HG02763 (cell line): ENCODE measurements around the gene SMAP1.
"Not testable (repeated sequence)": the region's sequence is repeated elsewhere in the genome, so short reads cannot be mapped to it uniquely, and the experiment has no call there.

Source experiments
- ATAC-seq: cut with Tn5 transposase; IDR thresholded peaks from one replicate; pipeline ENCODE4 v1.9.1; 2021; ENCODE audit warnings: mild to moderate bottlenecking, moderate library complexity; ENCODE audit not compliant: unreplicated experiment

SMAP1 gene

DNA sequence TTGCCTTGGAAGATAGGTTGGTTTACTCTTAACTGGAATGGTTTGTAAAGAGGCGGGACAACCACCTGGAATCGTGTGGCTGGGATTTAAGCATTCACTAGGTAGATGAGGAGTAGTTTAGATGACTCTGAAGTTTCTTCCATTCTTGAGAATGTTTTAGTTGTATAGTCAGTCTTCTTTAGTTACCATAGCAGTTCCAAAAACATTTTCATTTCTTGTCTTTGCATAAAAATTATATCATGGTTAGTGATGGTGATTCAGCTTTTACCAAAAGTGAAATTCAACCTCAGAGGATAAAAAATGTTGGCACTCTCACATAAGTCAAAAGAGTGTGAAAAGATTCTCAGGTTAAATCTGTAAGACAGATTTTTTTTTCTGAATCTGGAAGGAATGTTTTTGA is 70.3 kb downstream of the SMAP1 start:
- no peak for ATAC-seq

DNA sequence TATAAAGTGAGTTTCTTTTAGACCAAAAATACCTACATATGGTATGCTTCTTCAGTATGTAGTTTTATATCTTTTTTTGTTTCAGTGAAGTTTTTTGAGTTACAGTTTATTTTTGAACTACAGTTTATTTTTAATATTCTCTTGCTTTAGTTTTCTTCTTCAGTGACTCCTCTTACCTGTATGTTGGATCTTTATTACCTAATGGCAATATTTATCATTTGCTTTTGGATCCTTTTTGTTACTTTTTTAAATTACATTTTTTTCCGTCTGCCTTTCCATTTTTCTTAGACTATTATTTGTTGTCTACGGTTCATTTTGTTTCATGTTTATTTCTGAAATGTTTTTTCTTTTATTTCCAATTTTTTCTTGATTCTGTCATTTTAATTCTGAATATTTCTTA is 71.9 kb downstream of the SMAP1 start:
- no peak for ATAC-seq

DNA sequence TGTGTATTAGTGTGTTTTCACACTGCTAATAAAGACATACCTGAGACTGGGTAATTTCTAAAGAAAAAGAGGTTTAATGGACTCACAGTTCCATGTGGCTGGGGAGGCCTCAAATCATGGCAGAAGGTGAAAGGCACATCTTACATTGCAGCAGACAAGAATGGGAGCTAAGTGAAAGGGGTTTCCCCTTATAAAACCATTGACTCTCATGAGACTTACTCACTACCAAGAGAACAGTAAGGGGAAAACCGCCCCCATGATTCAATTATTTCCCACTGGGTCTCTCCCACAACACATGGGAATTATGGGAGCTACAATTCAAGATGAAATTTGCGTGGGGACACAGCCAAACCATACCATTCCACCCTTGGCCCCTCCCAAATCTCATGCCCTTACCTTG is 73.1 kb downstream of the SMAP1 start:
- ATAC-seq = not testable (repeated sequence)

DNA sequence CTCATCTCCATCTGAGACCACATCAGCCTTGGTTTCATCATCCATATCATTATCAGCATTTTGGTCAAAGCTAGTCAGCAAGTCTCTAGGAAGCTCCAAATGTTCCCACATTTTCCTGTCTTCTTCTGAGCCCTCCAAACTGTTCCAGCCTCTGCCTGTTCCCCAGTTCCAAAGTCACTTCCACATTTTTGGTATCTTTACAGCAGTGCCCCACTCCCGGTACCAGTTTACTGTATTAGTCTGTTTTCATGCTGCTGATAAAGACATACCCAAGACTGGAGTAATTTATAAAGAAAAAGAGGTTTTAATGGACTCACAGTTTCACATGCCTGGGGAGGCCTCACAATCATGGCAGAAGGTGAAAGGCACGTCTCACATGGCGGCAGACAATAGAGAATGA is 74.8 kb downstream of the SMAP1 start:
- not testable (repeated sequence) for ATAC-seq

DNA sequence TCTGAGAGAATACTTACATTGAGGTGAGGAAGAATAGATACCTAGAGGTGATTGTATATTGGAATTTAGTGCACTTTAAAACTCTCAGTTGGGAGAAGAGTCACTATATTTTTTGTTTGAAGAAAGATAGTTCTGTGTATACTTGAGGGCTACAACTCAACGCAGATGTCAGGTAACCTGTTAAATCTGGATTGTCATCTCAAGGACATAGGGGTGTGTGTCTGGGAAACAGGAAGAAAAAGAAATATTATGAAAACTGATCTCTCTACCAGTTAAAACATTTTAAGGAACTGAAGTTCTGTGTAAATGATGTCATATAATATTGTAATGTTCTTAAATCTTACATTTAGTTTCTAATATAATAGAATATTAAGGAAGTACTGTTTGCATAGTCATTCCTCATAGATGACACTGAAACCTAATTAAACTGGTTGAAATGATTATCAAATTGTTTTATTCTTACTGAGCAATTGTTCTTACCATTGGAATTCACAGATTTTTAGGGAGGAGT is 86.2 kb downstream of the SMAP1 start:
- ATAC-seq = no peak

DNA sequence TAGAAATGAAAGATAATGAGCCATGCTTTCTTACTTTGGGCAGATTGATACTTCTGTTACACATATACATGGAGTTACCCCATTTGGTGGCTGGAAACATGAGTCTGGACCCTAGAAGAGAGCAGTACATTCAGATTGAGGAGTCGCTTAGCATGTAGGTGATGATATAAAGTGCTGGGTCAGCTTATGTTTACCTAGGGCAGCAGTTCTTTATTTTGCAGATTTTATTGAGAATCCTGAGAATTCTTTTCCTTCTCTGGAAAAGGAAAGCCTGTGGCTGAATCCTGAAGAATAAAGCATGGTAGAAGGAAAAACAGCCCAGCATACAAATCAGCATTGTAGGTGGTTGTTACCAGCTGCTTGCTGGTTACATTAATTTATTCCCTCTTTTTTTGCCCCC is 91.2 kb downstream of the SMAP1 start:
- no peak for ATAC-seq

DNA sequence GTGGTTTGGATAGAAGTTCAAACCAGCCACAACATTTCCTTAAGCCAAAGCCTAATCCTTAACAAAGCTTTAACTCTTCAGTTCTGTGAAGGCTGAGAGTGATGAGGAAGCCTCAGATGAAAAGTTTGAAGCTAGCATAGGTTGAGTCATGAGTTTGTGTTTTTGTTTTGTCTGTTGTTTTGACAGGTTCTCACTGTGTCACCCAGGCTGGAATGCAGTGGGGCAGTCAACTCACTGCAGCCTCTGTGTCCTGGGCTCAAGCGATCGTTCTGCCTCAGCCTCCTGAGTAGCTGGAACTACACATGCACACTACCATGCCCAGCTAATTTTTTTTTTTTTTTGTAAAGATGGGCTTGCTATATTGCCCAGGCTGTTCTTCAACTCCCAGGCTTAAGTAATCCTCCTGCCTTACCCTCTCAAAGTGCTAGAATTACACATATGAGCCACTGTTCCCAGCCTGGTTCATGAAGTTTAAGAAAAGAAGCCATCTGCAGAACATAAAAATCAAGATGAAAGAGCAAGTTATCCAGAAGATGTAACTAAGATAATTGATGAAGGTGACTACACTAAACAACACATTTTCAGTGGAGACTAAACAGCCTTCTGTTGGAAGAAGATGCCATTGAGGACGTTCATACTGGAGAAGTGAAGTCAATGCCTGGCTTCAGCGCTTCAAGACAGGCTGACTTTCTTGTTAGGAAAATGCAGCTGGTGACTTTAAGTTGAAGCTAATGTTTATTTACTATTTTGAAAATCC is 96.2 kb downstream of the SMAP1 start:
- ATAC-seq = no peak

DNA sequence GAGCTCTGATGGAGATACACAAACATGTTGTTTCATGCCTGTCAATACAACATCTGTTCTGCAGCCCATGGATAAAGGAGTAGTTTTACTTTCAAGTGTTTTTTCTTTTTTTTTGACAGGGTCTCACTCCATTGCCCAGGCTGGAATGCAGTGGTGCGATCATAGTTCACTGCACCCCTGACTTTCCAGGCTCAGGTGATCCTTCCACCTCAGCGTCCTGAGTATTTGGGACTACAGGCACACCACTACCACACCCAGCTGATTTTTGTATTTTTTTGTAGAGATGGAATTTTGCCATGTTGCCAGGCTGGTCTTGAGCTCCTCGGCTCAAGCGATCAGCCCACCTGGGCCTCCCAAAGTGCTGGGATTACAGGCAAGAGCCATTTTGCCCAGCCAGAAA is 97.0 kb downstream of the SMAP1 start:
- no peak for ATAC-seq

DNA sequence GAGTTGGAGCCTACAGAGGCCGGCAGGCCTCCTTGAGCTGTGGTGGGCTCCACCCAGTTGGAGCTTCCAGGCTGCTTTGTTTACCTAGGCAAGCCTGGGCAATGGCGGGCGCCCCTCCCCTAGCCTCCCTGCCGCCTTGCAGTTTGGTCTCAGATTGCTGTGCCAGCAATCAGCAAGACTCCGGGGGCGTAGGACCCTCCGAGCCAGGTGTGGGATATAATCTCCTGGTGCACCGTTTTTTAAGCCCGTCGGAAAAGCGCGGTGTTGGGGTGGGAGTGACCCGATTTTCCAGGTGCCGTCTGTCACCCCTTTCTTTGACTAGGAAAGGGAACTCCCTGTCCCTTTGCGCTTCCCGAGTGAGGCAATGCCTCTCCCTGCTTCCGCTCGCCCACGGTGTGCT is 103.7 kb downstream of the SMAP1 start:
- not testable (repeated sequence) for ATAC-seq

DNA sequence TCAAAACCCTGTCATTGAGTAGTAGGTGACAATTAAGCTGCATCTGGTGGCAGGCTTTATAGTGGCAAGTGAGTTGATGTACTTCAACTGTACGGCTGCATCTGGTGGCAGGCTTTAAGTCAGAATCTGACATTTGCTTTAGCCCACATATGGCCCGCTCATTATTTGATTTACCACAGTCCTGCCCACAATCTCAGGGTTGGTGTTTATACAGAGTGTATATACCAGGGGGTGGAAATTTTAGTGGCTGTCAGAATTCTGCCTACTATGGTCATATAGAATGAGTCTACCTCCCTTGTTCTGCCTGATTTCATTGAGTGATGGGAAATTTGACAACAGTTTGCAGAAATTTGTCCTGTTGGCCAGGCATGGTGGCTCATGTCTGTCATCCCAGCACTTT is 112.3 kb downstream of the SMAP1 start:
- ATAC-seq = no peak

DNA sequence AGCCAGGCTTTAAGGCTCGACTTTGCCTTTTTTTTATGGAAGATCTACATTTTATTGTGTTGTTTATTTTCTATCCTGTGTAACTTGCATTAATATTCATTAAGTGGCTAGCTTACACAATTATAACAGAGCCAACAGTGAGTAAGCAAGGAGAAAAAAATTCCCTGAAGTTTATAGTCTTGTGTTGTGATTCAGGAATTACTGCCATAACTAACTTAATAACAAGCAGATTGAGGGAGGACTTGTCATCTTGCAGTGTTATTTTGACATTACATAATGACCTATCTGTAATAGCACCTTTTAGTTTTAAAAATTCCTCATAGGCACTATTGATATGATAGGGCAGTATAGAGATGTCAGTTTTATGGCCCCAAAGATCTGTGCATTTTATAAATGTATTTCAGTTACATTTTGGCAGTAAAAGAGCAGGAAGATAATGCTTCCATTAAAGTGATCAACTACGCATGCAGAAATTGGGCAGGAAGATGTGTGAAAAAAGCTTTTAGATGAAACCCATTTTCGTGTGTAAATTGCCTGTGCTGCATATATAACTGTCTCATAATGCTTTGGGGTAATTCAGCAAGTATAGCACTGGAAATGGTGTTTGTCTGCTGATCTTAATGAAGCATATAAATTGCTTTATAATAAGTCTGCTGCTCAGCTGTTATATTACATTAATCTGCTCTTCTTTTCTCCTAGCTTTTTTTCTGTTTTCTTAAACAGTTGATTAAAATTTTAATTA is 123.0 kb downstream of the SMAP1 start:
- ATAC-seq = no peak

DNA sequence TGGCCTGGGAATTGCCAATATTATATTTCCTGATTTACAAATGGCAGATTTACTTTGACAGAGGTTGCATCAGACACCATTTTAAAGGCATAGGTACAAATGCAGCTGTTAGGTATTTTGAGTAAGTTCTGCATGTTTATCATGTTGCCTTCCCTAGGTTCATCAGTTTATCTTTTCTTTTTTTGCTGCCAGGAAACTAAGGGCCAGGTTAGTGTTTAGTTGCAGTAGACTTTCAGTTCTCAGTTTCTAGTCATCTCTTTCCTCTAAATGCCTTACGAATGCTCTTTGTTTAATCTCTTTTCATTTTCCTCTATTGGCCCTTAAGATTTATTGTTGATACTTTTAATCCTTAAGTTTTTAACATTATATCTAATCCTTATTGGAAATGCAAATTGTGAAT is 129.9 kb downstream of the SMAP1 start:
- ATAC-seq = peak; percentile 92

DNA sequence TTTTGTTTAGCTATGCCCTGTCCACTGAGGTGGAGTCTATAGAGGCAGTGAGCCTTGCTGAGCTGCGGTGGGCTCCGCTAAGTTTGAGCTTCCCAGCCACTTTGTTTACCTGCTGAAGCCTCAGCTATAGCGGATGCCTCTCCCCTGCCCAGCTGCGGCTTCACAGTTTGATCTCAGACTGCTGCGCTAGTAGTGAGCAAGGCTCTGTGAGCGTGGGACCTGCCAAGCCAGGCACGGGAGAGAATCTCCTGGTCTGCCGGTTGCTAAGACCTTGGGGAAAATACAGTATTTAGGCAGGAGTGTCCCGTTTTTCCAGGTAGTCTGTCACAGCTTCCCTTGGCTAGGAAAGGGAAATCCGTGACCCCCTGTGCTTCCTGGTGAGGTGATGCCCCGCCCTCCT is 138.4 kb downstream of the SMAP1 start:
- no peak for ATAC-seq

DNA sequence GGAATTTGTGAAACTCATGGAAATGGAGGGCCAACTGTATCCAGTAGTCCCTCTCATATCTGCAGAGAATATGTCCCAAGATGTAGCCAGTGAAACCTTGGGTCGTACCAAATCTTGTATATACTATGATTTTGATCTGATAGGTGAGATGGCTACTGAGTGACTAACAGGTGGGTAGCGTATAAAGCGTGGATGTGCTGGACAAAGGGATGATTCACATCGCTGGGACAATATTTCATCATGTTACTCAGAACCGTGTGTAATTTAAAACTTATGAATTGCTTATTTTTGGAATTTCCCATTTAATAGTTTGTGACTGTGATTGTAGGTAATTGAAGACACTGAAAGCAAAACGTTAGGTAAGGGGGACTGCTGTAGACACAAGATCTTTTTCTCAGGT is 144.1 kb downstream of the SMAP1 start:
- no peak for ATAC-seq

DNA sequence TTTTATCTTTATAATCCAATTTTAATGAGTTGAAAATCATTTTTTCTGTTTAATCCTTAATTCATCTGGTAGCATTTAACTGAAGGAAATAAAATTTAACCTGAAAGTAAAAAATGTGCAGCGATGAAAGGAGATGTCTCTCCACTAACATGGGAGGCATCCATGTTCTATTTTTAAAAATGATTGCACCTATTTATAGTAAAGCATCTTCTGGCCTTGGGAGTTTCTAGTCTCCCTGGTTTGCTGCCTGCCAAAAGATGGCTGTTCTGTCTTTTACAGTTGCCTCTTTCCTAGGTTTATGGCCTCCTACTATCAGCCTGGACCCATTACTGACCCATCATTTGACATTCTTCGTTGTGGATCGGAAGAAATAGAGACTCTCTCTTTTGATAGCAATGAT is 146.2 kb downstream of the SMAP1 start:
- ATAC-seq = no peak

DNA sequence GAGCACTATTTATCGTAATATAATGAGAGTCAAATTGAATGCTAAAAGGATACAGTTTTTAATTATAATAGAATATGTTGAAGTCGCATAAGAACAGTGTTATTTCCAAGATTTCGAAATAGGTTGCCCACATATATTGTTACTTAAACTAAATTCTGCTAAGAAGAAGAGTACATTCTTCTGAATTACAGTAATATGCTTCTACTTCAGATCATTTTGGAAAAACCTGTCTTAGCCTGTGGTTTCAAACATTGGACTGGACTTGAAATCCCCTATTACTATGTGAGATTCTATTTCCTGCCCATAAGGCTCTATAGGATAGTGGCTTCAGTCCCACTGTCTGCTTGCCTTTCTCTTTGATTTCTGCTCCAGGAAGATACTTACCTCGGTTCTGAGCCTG is 152.0 kb downstream of the SMAP1 start:
- ATAC-seq = no peak

DNA sequence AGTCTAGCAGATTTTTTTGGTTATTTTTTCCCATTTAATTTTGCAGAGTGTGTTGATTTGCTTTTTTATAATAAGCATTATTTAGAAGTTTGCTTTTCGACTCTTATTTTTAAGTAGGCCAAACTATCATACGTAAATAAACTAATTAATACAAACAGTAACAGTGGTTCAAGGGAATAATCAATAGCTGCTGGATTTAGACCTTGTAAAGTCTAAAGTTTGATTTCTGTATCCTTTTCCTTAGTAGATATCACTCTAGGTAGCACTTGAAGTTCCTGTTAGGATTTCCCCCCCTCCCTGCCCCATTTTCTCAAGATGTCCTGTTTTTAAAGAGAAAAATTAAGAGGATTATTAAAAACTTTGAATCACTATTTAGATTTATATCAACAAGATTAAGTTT is 153.1 kb downstream of the SMAP1 start:
- ATAC-seq = no peak

DNA sequence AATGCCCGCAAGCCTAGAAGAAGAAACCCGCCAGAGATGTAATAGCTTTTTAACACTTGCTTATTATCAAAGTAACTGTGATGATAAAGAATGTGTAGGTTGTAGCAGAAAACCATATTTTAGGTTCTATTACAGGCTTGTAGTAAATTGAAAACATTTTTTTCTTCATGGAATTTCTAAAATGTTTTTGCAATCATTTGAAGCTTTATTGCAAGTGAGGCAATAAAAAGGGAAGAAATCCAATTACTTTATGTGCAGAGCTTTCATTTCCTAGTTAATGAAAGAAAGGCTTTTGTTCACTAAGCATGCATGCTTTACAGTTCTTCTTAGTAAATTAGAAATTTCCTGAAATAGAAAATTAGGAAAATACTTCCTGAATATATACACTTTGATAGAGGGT is 154.1 kb downstream of the SMAP1 start:
- no peak for ATAC-seq

DNA sequence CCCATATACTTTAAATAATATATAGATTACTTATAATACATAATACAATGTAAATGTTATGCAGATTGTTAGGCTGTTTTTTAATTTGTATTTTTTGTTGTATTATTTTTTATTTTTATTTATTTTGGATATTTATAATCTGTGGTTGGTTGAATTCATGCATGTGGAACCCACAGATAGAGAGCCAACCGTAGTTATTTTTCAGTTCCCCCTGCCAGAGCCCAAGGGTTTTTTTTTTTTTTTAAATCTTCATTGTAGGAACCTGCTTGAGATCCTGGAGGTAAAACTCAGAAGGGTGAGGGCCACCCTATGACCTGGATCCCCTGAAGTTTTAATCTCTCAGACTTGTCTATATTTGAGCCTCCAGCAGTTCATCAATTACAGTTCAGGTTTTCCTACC is 156.0 kb downstream of the SMAP1 start:
- no peak for ATAC-seq

DNA sequence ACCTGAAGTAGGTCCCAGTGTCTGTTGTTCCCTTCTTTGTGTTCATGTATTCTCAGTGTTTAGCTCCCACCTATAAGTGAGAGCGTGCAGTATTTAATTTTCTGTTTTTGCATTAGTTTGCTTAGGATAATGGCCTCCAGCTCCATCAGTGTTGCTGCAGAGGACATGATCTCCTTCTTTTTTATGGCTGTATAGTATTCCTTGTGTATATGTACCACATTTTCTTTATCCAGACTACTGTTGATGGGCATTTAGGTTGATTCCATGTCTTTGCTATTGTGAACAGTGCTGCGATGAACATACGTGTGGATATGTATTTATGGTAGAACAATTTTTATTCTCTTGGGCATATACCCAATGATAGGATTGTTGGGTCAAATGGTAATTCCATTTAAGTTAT is 163.7 kb downstream of the SMAP1 start:
- no peak for ATAC-seq

DNA sequence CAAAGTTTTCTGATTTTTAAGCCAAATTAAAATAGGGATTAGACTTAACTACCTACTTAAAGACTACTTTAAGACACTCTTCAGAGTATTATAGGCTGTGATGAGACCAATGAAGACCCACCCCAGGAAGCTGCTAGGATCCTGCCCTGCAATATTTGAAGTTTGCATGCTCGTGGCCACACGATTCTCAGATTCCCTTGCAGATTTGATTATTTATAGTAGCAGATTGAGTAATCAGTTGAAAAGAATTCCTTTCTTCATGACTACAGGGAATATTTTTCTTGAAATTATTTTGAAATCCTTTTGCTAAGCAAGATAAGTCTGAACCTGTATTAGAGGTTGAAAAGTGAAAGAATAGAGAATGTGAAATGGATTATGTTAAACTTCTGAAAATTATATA is 166.8 kb downstream of the SMAP1 start:
- ATAC-seq = no peak

DNA sequence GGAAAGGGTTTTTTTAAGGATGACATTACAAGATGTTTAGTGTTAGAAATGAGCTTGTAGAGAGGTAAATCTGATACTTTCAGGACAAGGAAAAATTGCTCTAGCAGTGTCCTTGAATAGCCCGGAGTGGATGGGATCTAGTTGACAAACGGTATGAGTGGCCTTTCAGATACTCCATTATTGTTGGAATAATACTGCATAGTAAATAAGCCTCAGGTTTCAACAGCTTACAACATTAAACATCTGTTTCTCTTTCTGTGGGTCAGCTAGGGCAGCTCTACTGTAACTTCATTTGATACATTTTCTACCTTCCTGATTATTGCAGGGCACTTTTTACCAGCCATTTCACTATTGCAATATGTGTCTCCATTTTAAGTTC is 171.2 kb downstream of the SMAP1 start:
- no peak for ATAC-seq
